Neural cell (in vitro differentiated cells): ENCODE data around the gene RCBTB2.

Experiments
- EZH2 ChIP-seq: fragments of 200-600, 300-800 bp; shearing (Covaris generic), sonication (generic); IDR thresholded peaks from 2 replicates; pipeline ENCODE4 v1.6.1; 2014; ENCODE audit warnings: antibody characterized with exemption, low read length, borderline replicate concordance, mild to moderate bottlenecking; ENCODE audit not compliant: insufficient read depth, poor library complexity, severe bottlenecking
- MXI1 ChIP-seq: fragments of 450-650 bp; conservative IDR thresholded peaks from 2 replicates; pipeline ENCODE4 v1.6.1; 2014; ENCODE audit warnings: antibody characterized with exemption, mild to moderate bottlenecking; ENCODE audit not compliant: poor library complexity, severe bottlenecking
- TF ChIP-seq, protein P1 (sequence below): fragments of 450-650 bp; IDR thresholded peaks from 2 replicates; pipeline ENCODE4 v1.5.1; 2014; ENCODE audit warnings: antibody characterized with exemption, mild to moderate bottlenecking, moderate library complexity; ENCODE audit not compliant: poor library complexity, severe bottlenecking

GRCh38 chr13:48579165-48579918 lies 46.5 kb upstream of the RCBTB2 start:
- TF ChIP-seq, protein P1, sequence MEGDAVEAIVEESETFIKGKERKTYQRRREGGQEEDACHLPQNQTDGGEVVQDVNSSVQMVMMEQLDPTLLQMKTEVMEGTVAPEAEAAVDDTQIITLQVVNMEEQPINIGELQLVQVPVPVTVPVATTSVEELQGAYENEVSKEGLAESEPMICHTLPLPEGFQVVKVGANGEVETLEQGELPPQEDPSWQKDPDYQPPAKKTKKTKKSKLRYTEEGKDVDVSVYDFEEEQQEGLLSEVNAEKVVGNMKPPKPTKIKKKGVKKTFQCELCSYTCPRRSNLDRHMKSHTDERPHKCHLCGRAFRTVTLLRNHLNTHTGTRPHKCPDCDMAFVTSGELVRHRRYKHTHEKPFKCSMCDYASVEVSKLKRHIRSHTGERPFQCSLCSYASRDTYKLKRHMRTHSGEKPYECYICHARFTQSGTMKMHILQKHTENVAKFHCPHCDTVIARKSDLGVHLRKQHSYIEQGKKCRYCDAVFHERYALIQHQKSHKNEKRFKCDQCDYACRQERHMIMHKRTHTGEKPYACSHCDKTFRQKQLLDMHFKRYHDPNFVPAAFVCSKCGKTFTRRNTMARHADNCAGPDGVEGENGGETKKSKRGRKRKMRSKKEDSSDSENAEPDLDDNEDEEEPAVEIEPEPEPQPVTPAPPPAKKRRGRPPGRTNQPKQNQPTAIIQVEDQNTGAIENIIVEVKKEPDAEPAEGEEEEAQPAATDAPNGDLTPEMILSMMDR = no peak
- TF ChIP-seq EZH2 (no peak), MXI1 (no peak)
